ENCODE results near the gene TREML2.

TREML2 gene

DNA sequence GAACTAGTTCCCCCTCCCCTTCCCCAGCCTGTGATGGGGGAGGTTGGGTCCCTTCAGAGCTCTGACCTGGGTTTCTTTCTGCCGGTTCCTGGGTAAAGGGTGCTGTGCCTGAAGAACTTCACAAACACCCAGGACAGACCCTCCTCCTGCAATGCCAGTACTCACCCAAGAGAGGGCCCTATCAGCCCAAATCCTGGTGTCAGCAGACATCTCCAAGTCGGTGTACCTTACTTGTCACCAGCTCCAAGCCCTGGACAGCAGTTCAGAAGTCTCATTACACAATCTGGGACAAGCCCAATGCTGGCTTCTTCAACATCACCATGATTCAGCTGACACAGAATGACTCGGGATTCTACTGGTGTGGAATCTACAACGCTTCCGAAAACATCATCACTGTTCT, 27.7 kb upstream of the TREML2 start:
- TF ChIP-seq NFIC (IDR thresholded peaks at IDR 0.05) (no peak), CEBPB (IDR thresholded peaks at IDR 0.05) (no peak), TEAD4 (IDR thresholded peaks at IDR 0.05) (no peak), RAD21 (IDR thresholded peaks at IDR 0.05; ENCODE audit: low read depth) (peak; percentile 63), TCF12 (IDR thresholded peaks at IDR 0.05; ENCODE audit: low read depth) (no peak)

DNA sequence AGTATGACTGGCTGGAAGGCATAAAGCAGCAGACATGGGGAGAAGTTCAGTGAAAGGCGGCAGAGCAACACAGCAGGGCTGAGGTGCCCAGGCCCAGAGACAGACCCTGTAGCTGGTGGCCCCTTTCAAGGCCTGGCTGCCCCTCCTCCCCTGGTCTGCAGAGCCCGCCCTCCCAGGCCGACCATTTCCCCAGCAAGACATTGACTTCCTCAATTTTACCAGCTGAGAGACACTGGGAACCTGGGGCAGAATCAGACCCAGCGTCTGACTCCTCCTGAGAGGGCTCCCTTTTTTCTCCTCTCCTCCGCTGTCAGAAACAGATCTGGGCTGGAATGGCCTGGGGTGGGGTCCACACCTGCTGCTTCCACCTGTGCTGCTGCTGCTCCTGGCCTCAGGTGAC, 27.1 kb upstream of the TREML2 start, which contains the start of gene TREML4:
Gene TREML4, plus strand, starts transcription at position 254 of the 400 bp plus-strand sequence. Its CDS starts 79 bp downstream, at position 333.
- TF ChIP-seq TAF1 (IDR thresholded peaks at IDR 0.05; ENCODE audit: low read depth): no peak
- TF ChIP-seq, protein P1, sequence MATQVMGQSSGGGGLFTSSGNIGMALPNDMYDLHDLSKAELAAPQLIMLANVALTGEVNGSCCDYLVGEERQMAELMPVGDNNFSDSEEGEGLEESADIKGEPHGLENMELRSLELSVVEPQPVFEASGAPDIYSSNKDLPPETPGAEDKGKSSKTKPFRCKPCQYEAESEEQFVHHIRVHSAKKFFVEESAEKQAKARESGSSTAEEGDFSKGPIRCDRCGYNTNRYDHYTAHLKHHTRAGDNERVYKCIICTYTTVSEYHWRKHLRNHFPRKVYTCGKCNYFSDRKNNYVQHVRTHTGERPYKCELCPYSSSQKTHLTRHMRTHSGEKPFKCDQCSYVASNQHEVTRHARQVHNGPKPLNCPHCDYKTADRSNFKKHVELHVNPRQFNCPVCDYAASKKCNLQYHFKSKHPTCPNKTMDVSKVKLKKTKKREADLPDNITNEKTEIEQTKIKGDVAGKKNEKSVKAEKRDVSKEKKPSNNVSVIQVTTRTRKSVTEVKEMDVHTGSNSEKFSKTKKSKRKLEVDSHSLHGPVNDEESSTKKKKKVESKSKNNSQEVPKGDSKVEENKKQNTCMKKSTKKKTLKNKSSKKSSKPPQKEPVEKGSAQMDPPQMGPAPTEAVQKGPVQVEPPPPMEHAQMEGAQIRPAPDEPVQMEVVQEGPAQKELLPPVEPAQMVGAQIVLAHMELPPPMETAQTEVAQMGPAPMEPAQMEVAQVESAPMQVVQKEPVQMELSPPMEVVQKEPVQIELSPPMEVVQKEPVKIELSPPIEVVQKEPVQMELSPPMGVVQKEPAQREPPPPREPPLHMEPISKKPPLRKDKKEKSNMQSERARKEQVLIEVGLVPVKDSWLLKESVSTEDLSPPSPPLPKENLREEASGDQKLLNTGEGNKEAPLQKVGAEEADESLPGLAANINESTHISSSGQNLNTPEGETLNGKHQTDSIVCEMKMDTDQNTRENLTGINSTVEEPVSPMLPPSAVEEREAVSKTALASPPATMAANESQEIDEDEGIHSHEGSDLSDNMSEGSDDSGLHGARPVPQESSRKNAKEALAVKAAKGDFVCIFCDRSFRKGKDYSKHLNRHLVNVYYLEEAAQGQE (IDR thresholded peaks at IDR 0.05; ENCODE audit: low read depth): no peak
- no peak for TF ChIP-seq CREB1 (IDR thresholded peaks at IDR 0.05; ENCODE audit: low read depth)
- TF ChIP-seq NFIC (IDR thresholded peaks at IDR 0.05): no peak
- TF ChIP-seq EP300 (IDR thresholded peaks at IDR 0.05; ENCODE audit: borderline replicate concordance): no peak
- no peak for TF ChIP-seq TCF12 (IDR thresholded peaks at IDR 0.05; ENCODE audit: low read depth)
- TF ChIP-seq FOXM1 (IDR thresholded peaks at IDR 0.05; ENCODE audit: borderline replicate concordance, low read depth): no peak
- TF ChIP-seq, protein P2, sequence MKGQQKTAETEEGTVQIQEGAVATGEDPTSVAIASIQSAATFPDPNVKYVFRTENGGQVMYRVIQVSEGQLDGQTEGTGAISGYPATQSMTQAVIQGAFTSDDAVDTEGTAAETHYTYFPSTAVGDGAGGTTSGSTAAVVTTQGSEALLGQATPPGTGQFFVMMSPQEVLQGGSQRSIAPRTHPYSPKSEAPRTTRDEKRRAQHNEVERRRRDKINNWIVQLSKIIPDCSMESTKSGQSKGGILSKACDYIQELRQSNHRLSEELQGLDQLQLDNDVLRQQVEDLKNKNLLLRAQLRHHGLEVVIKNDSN (IDR thresholded peaks at IDR 0.05): no peak
- no peak for TF ChIP-seq EGR1 (IDR thresholded peaks at IDR 0.05)
- no peak for TF ChIP-seq ZBTB7A (IDR thresholded peaks at IDR 0.05; ENCODE audit: low read depth)
- no peak for TF ChIP-seq CEBPB (IDR thresholded peaks at IDR 0.05)
- TF ChIP-seq RAD21 (IDR thresholded peaks at IDR 0.05; ENCODE audit: low read depth): no peak
- TF ChIP-seq, protein P3, sequence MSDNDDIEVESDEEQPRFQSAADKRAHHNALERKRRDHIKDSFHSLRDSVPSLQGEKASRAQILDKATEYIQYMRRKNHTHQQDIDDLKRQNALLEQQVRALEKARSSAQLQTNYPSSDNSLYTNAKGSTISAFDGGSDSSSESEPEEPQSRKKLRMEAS (IDR thresholded peaks at IDR 0.05): no peak
- TF ChIP-seq YY1 (IDR thresholded peaks at IDR 0.05; ENCODE audit: low read depth): no peak
- TF ChIP-seq TEAD4 (IDR thresholded peaks at IDR 0.05): no peak

DNA sequence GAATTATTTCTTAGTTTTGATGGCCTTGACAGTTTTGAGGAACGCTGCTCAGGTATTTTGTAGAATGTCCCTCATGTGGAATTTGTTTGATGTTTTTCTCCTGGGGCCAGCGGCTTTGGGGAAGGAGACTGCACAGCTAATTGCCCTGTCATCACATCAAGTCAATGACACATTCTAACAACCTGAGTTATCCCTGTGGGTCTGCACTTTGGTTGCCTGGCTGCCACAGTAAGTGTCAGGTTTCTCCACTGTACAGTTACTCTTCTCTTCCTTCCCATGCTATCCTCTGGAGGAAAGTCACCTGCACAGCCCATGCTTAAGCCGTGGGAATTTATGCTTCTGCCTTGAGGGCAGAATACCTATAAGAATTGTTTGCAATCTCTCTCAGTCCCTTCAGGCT, 25.8 kb upstream of the TREML2 start:
- TF ChIP-seq EP300 (IDR thresholded peaks at IDR 0.05; ENCODE audit: borderline replicate concordance) (no peak), YY1 (IDR thresholded peaks at IDR 0.05; ENCODE audit: low read depth) (no peak), CEBPB (IDR thresholded peaks at IDR 0.05) (no peak), ZBTB7A (IDR thresholded peaks at IDR 0.05; ENCODE audit: low read depth) (no peak), TCF12 (IDR thresholded peaks at IDR 0.05; ENCODE audit: low read depth) (no peak), FOXM1 (IDR thresholded peaks at IDR 0.05; ENCODE audit: borderline replicate concordance, low read depth) (no peak)

DNA sequence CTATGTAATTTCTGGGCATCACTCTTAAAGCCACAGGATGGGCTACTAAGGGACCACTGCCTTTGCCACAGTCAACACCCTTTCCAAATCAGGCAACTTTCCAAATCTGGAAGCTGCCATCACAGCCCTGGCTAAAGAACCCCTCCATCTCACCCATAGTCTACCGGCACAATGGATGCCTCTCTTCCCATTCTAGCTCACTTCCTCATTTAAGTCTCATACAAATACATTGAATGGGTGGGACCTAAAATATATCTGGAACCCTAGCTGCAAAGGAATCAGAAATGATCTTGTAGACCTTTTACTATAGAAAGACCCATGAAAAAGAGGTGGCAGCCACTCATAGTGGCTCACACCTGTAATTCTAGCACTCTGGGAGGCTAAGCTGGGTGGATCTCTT, 23.9 kb upstream of the TREML2 start:
- TF ChIP-seq EP300 (IDR thresholded peaks at IDR 0.05; ENCODE audit: borderline replicate concordance) (no peak), TEAD4 (IDR thresholded peaks at IDR 0.05) (no peak), FOXM1 (IDR thresholded peaks at IDR 0.05; ENCODE audit: borderline replicate concordance, low read depth) (no peak)
- TF ChIP-seq, protein P2 (IDR thresholded peaks at IDR 0.05): no peak
- TF ChIP-seq, protein P3 (IDR thresholded peaks at IDR 0.05): no peak

DNA sequence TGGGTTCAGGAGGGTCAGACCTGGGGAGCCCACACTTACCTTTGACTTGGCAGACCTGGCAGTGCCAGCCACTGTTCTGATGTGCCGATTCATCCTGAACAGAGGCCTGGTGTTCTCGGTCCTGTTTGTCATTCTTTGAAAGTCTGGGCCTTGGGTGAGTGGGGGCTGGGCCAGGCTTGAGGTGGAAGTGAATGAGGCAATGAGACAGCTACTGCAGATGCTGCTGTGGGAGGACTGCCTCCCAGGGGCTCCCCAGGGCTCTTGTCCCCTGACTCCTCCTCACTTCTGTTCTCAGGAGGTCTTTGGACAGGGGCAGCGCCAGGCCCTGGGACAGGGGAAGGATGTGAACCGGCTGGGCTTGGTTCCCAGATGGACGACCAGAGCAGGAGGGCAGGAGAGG, 21.6 kb upstream of the TREML2 start:
- TF ChIP-seq EP300 (IDR thresholded peaks at IDR 0.05; ENCODE audit: borderline replicate concordance): no peak
- no peak for TF ChIP-seq EGR1 (IDR thresholded peaks at IDR 0.05)
- no peak for TF ChIP-seq CREB1 (IDR thresholded peaks at IDR 0.05; ENCODE audit: low read depth)
- TF ChIP-seq, protein P1 (IDR thresholded peaks at IDR 0.05; ENCODE audit: low read depth): no peak
- TF ChIP-seq, protein P3 (IDR thresholded peaks at IDR 0.05): no peak
- TF ChIP-seq YY1 (IDR thresholded peaks at IDR 0.05; ENCODE audit: low read depth): no peak

DNA sequence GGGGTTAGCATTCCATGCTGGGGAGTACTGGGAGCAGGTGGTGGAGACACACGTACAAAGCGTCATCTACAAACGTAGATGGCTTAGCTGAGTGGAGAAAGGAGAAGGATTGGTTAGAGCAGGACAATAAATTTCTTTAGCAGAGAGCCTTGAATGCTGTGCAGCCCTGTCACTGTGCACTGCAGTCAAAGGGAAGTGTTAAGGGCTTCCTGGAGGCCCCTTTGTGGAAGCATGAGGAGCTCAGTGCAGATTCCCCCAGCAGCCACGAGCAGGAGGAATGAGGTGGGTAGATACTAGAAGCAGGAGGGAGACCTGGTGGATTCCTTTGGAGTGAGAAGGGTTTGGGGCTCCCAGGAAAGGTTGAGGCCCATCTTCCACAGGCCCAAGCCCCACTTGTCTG, 21.1 kb upstream of the TREML2 start:
- no peak for TF ChIP-seq TAF1 (IDR thresholded peaks at IDR 0.05; ENCODE audit: low read depth)
- no peak for TF ChIP-seq NFIC (IDR thresholded peaks at IDR 0.05)
- TF ChIP-seq, protein P3 (IDR thresholded peaks at IDR 0.05): no peak
- TF ChIP-seq TEAD4 (IDR thresholded peaks at IDR 0.05): no peak
- no peak for TF ChIP-seq EGR1 (IDR thresholded peaks at IDR 0.05)
- TF ChIP-seq YY1 (IDR thresholded peaks at IDR 0.05; ENCODE audit: low read depth): no peak
- no peak for TF ChIP-seq ZBTB7A (IDR thresholded peaks at IDR 0.05; ENCODE audit: low read depth)

Measured in Ishikawa (cell line).